GM21723 (cell line): Measurements from ENCODE around the gene DPY19L2.
"Not testable (repeated sequence)": the region's sequence is repeated elsewhere in the genome, so short reads cannot be mapped to it uniquely, and the experiment has no call there.

Experiments used
- ATAC-seq: cut with Tn5 transposase; IDR thresholded peaks from one replicate; pipeline ENCODE4 v1.9.1; 2021; ENCODE audit warnings: mild to moderate bottlenecking, moderate library complexity; ENCODE audit not compliant: unreplicated experiment

Gene DPY19L2

GRCh38 chr12:63663005-63663404 lies 5.3 kb downstream of the DPY19L2 start:
- ATAC-seq = not testable (repeated sequence)

- not testable (repeated sequence) for ATAC-seq
Observed at GRCh38 chr12:63658501-63658900, 9.8 kb downstream of the DPY19L2 start.

GRCh38 chr12:63656407-63656806 lies 11.9 kb downstream of the DPY19L2 start:
- not testable (repeated sequence) for ATAC-seq

GRCh38 chr12:63655543-63656257 lies 12.6 kb downstream of the DPY19L2 start:
- not testable (repeated sequence) for ATAC-seq

- not testable (repeated sequence) for ATAC-seq
Observed at GRCh38 chr12:63654481-63654880, 13.8 kb downstream of the DPY19L2 start.

GRCh38 chr12:63649517-63649916 lies 18.8 kb downstream of the DPY19L2 start:
- not testable (repeated sequence) for ATAC-seq

- not testable (repeated sequence) for ATAC-seq
Observed at GRCh38 chr12:63643381-63644140, 24.7 kb downstream of the DPY19L2 start.

GRCh38 chr12:63624258-63624657 lies 44.0 kb downstream of the DPY19L2 start:
- not testable (repeated sequence) for ATAC-seq

GRCh38 chr12:63615544-63615943 lies 52.7 kb downstream of the DPY19L2 start:
- ATAC-seq = not testable (repeated sequence)

GRCh38 chr12:63611285-63611684 lies 57.0 kb downstream of the DPY19L2 start:
- ATAC-seq = not testable (repeated sequence)

GRCh38 chr12:63609281-63609680 lies 59.0 kb downstream of the DPY19L2 start:
- not testable (repeated sequence) for ATAC-seq

- not testable (repeated sequence) for ATAC-seq
Observed at GRCh38 chr12:63604985-63605384, 63.3 kb downstream of the DPY19L2 start.

- ATAC-seq = not testable (repeated sequence)
Observed at GRCh38 chr12:63594828-63595227, 73.5 kb downstream of the DPY19L2 start.

- ATAC-seq = not testable (repeated sequence)
Observed at GRCh38 chr12:63584426-63584825, 83.9 kb downstream of the DPY19L2 start.

GRCh38 chr12:63583289-63583688 lies 85.0 kb downstream of the DPY19L2 start:
- not testable (repeated sequence) for ATAC-seq

- ATAC-seq = not testable (repeated sequence)
Observed at GRCh38 chr12:63577631-63578030, 90.7 kb downstream of the DPY19L2 start.

GRCh38 chr12:63572038-63572437 lies 96.3 kb downstream of the DPY19L2 start:
- not testable (repeated sequence) for ATAC-seq

GRCh38 chr12:63558445-63558844 lies 109.8 kb downstream of the DPY19L2 start:
- ATAC-seq = not testable (repeated sequence)

- ATAC-seq = not testable (repeated sequence)
Observed at GRCh38 chr12:63551397-63551796, 116.9 kb downstream of the DPY19L2 start.

- not testable (repeated sequence) for ATAC-seq
Observed at GRCh38 chr12:63549034-63549433, 119.3 kb downstream of the DPY19L2 start.

- not testable (repeated sequence) for ATAC-seq
Observed at GRCh38 chr12:63545298-63545916, 122.9 kb downstream of the DPY19L2 start.
